ENCODE results near the gene OXGR1.

DNA sequence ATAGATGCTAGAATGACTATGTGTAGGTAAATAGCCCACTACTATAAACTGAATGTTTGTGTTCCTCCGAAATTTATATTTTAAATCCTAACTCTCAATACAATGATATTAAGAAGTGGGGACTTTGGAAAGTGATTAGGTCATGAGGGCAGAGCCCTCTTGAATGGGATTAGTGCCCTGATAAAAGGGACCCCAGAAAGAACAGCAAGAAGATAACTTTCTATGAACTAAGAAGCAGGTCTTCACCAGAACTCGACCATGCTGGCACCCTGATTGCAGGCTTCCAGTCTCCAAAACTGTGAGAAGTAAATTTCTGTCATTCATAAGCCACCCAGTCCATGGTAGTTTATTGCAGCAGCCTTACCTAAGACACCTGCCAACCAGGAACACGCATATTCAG is 33.9 kb downstream of the OXGR1 start:
- TF ChIP-seq, protein P1, sequence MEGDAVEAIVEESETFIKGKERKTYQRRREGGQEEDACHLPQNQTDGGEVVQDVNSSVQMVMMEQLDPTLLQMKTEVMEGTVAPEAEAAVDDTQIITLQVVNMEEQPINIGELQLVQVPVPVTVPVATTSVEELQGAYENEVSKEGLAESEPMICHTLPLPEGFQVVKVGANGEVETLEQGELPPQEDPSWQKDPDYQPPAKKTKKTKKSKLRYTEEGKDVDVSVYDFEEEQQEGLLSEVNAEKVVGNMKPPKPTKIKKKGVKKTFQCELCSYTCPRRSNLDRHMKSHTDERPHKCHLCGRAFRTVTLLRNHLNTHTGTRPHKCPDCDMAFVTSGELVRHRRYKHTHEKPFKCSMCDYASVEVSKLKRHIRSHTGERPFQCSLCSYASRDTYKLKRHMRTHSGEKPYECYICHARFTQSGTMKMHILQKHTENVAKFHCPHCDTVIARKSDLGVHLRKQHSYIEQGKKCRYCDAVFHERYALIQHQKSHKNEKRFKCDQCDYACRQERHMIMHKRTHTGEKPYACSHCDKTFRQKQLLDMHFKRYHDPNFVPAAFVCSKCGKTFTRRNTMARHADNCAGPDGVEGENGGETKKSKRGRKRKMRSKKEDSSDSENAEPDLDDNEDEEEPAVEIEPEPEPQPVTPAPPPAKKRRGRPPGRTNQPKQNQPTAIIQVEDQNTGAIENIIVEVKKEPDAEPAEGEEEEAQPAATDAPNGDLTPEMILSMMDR (IDR thresholded peaks at IDR 0.05), result no peak
- TF ChIP-seq POLR2AphosphoS5 (IDR thresholded peaks at IDR 0.05), result no peak
